ENCODE results near the gene PAQR4.

PAQR4 gene

GRCh38 chr16:2992383-2993081, 23.4 kb downstream of the PAQR4 start:
- Histone ChIP-seq H3K9me3 (replicated peaks in 1 of 2; ENCODE audit: control insufficient read depth in 2 of 2, insufficient read depth in 1 of 2, low read depth in 1 of 2, low read length in 2 of 2) (no peaks in the 10 kb centered on the region), H3K14ac (ENCODE audit: low read length) (no peak overlapping the region), H3K18ac (ENCODE audit: low read length) (peak overlapping the region; percentile 64), H2BK120ac (ENCODE audit: low read depth, low read length) (no peak overlapping the region), H2BK5ac (ENCODE audit: low read length) (peak overlapping the region; percentile 24), H3K36me3 (replicated peaks in 1 of 2; ENCODE audit: control insufficient read depth in 2 of 2, insufficient read depth in 2 of 2, low read length in 2 of 2) (no peaks in the 10 kb centered on the region), H3K27ac (replicated peaks; ENCODE audit: low read length) (no peak overlapping the region), H3K23ac (ENCODE audit: low read depth, low read length, poor library complexity) (no peak overlapping the region), H2BK12ac (ENCODE audit: low read length) (peak overlapping the region; percentile 10), H2AFZ (ENCODE audit: low read length) (no peak overlapping the region), H2BK15ac (ENCODE audit: low read length) (no peak overlapping the region), H3K4ac (ENCODE audit: low read length) (no peak overlapping the region), H3K9ac (ENCODE audit: low read depth, low read length, poor library complexity) (no peak overlapping the region), H2AK5ac (ENCODE audit: low read depth, low read length) (no peak overlapping the region), H3K27me3 (ENCODE audit: control insufficient read depth in 3 of 3, insufficient read depth in 3 of 3, low read depth in 1 of 3, low read length in 3 of 3) (peaks cover 0 to 79% (median 0%) of the 10 kb centered on the region in 3 experiments), H4K8ac (ENCODE audit: low read depth, low read length) (no peak overlapping the region), H3K4me2 (ENCODE audit: insufficient read depth, low read length, poor library complexity, severe bottlenecking) (no peak overlapping the region), H4K91ac (ENCODE audit: low read depth, low read length, poor library complexity) (no peak overlapping the region), H3K4me3 (ENCODE audit: low read length in 2 of 2) (peak overlapping the region in 1 of 2 donors; percentile 17), H3K4me1 (ENCODE audit: control insufficient read depth in 2 of 2, insufficient read depth in 1 of 2, low read depth in 1 of 2, low read length in 2 of 2) (peaks cover 0 to 4% of the 10 kb centered on the region in 2 donors), H3K79me1 (ENCODE audit: low read depth, low read length) (no peaks in the 10 kb centered on the region)
- no CpG with 5 or more reads among the region's 14 CpGs for WGBS, 2 donors (ENCODE audit: extremely low coverage in 2 of 2, insufficient read length in 2 of 2, insufficient replicate concordance in 1 of 2)
- no peak for DNase-seq (ENCODE audit: low spot score)

- Histone ChIP-seq H3K4me1 (ENCODE audit: control insufficient read depth in 2 of 2, insufficient read depth in 1 of 2, low read depth in 1 of 2, low read length in 2 of 2) (peaks cover 0 to 3% of the 10 kb centered on the region in 2 donors), H2AFZ (ENCODE audit: low read length) (no peak overlapping the region), H2BK12ac (ENCODE audit: low read length) (no peak overlapping the region), H2BK5ac (ENCODE audit: low read length) (peak overlapping the region; percentile 48), H3K4me3 (ENCODE audit: low read length in 2 of 2) (no peak overlapping the region), H3K79me1 (ENCODE audit: low read depth, low read length) (peaks cover 2% of the 10 kb centered on the region), H3K9me3 (replicated peaks in 1 of 2; ENCODE audit: control insufficient read depth in 2 of 2, insufficient read depth in 1 of 2, low read depth in 1 of 2, low read length in 2 of 2) (no peaks in the 10 kb centered on the region), H2BK15ac (ENCODE audit: low read length) (peak overlapping the region; percentile 91), H2AK5ac (ENCODE audit: low read depth, low read length) (no peak overlapping the region), H4K91ac (ENCODE audit: low read depth, low read length, poor library complexity) (no peak overlapping the region), H3K14ac (ENCODE audit: low read length) (no peak overlapping the region), H3K4me2 (ENCODE audit: insufficient read depth, low read length, poor library complexity, severe bottlenecking) (no peak overlapping the region), H3K9ac (ENCODE audit: low read depth, low read length, poor library complexity) (peak overlapping the region; percentile 50), H3K36me3 (replicated peaks in 1 of 2; ENCODE audit: control insufficient read depth in 2 of 2, insufficient read depth in 2 of 2, low read length in 2 of 2) (no peaks in the 10 kb centered on the region), H3K18ac (ENCODE audit: low read length) (peak overlapping the region; percentile 64), H3K27ac (replicated peaks; ENCODE audit: low read length) (no peak overlapping the region), H3K27me3 (ENCODE audit: control insufficient read depth in 3 of 3, insufficient read depth in 3 of 3, low read depth in 1 of 3, low read length in 3 of 3) (peaks cover 0 to 79% (median 0%) of the 10 kb centered on the region in 3 experiments), H3K4ac (ENCODE audit: low read length) (no peak overlapping the region), H2BK120ac (ENCODE audit: low read depth, low read length) (no peak overlapping the region), H3K23ac (ENCODE audit: low read depth, low read length, poor library complexity) (peak overlapping the region; percentile 25), H4K8ac (ENCODE audit: low read depth, low read length) (no peak overlapping the region)
- no CpG with 5 or more reads among the region's 13 CpGs for WGBS, 2 donors (ENCODE audit: extremely low coverage in 2 of 2, insufficient read length in 2 of 2, insufficient replicate concordance in 1 of 2)
- DNase-seq (ENCODE audit: low spot score) = no peak
Measured at GRCh38 chr16:2996298-2996697, 27.1 kb downstream of the PAQR4 start.

GRCh38 chr16:2999929-3000328, 30.8 kb downstream of the PAQR4 start:
- Histone ChIP-seq H3K4ac (ENCODE audit: low read length) (no peak overlapping the region), H3K9ac (ENCODE audit: low read depth, low read length, poor library complexity) (no peak overlapping the region), H3K79me1 (ENCODE audit: low read depth, low read length) (peaks cover 2% of the 10 kb centered on the region), H3K4me3 (ENCODE audit: low read length in 2 of 2) (no peak overlapping the region), H3K23ac (ENCODE audit: low read depth, low read length, poor library complexity) (no peak overlapping the region), H4K8ac (ENCODE audit: low read depth, low read length) (no peak overlapping the region), H4K91ac (ENCODE audit: low read depth, low read length, poor library complexity) (peak overlapping the region; percentile 30), H2BK12ac (ENCODE audit: low read length) (no peak overlapping the region), H2BK5ac (ENCODE audit: low read length) (no peak overlapping the region), H3K4me2 (ENCODE audit: insufficient read depth, low read length, poor library complexity, severe bottlenecking) (no peak overlapping the region), H2BK15ac (ENCODE audit: low read length) (no peak overlapping the region), H3K36me3 (replicated peaks in 1 of 2; ENCODE audit: control insufficient read depth in 2 of 2, insufficient read depth in 2 of 2, low read length in 2 of 2) (no peaks in the 10 kb centered on the region), H3K27ac (replicated peaks; ENCODE audit: low read length) (no peak overlapping the region), H3K4me1 (ENCODE audit: control insufficient read depth in 2 of 2, insufficient read depth in 1 of 2, low read depth in 1 of 2, low read length in 2 of 2) (peaks cover 0 to 2% of the 10 kb centered on the region in 2 donors), H3K9me3 (replicated peaks in 1 of 2; ENCODE audit: control insufficient read depth in 2 of 2, insufficient read depth in 1 of 2, low read depth in 1 of 2, low read length in 2 of 2) (no peaks in the 10 kb centered on the region), H2AFZ (ENCODE audit: low read length) (no peak overlapping the region), H3K14ac (ENCODE audit: low read length) (no peak overlapping the region), H3K18ac (ENCODE audit: low read length) (no peak overlapping the region), H3K27me3 (ENCODE audit: control insufficient read depth in 3 of 3, insufficient read depth in 3 of 3, low read depth in 1 of 3, low read length in 3 of 3) (peaks cover 3 to 65% (median 7%) of the 10 kb centered on the region in 3 experiments), H2BK120ac (ENCODE audit: low read depth, low read length) (no peak overlapping the region), H2AK5ac (ENCODE audit: low read depth, low read length) (no peak overlapping the region)
- WGBS, 2 donors (ENCODE audit: extremely low coverage in 2 of 2, insufficient read length in 2 of 2, insufficient replicate concordance in 1 of 2) = no CpG with 5 or more reads among the region's 6 CpGs
- no peak for DNase-seq (ENCODE audit: low spot score)

GRCh38 chr16:3000540-3000939, 31.4 kb downstream of the PAQR4 start:
- H3K23ac ChIP-seq (ENCODE audit: low read depth, low read length, poor library complexity) = peak overlapping the region; percentile 12

More at GRCh38 chr16:3000540-3000939, 31.4 kb downstream of the PAQR4 start:
- Histone ChIP-seq H3K9me3 (replicated peaks in 1 of 2; ENCODE audit: control insufficient read depth in 2 of 2, insufficient read depth in 1 of 2, low read depth in 1 of 2, low read length in 2 of 2) (no peaks in the 10 kb centered on the region), H3K4me3 (ENCODE audit: low read length in 2 of 2) (no peak overlapping the region), H3K4me2 (ENCODE audit: insufficient read depth, low read length, poor library complexity, severe bottlenecking) (no peak overlapping the region), H4K8ac (ENCODE audit: low read depth, low read length) (no peak overlapping the region), H3K14ac (ENCODE audit: low read length) (no peak overlapping the region), H4K91ac (ENCODE audit: low read depth, low read length, poor library complexity) (no peak overlapping the region), H2BK12ac (ENCODE audit: low read length) (no peak overlapping the region), H3K4ac (ENCODE audit: low read length) (no peak overlapping the region), H3K79me1 (ENCODE audit: low read depth, low read length) (peaks cover 2% of the 10 kb centered on the region), H3K27me3 (ENCODE audit: control insufficient read depth in 3 of 3, insufficient read depth in 3 of 3, low read depth in 1 of 3, low read length in 3 of 3) (peaks cover 4 to 70% (median 12%) of the 10 kb centered on the region in 3 experiments), H3K9ac (ENCODE audit: low read depth, low read length, poor library complexity) (peak overlapping the region; percentile 63), H3K27ac (replicated peaks; ENCODE audit: low read length) (no peak overlapping the region), H2AK5ac (ENCODE audit: low read depth, low read length) (peak overlapping the region; percentile 81), H3K36me3 (replicated peaks in 1 of 2; ENCODE audit: control insufficient read depth in 2 of 2, insufficient read depth in 2 of 2, low read length in 2 of 2) (no peaks in the 10 kb centered on the region), H3K18ac (ENCODE audit: low read length) (no peak overlapping the region), H2BK5ac (ENCODE audit: low read length) (no peak overlapping the region), H3K4me1 (ENCODE audit: control insufficient read depth in 2 of 2, insufficient read depth in 1 of 2, low read depth in 1 of 2, low read length in 2 of 2) (peaks cover 0 to 2% of the 10 kb centered on the region in 2 donors), H2BK15ac (ENCODE audit: low read length) (peak overlapping the region; percentile 81), H2BK120ac (ENCODE audit: low read depth, low read length) (no peak overlapping the region), H2AFZ (ENCODE audit: low read length) (no peak overlapping the region)
- DNase-seq (ENCODE audit: low spot score) = no peak
- WGBS, 2 donors (ENCODE audit: extremely low coverage in 2 of 2, insufficient read length in 2 of 2, insufficient replicate concordance in 1 of 2) = no CpG with 5 or more reads among the region's 4 CpGs
